Upper lobe of right lung (tissue), 1 donor: ENCODE results near the gene LIN7B. TPM values are rescaled to one million over a fixed set of nuclear protein-coding genes. Genes with fewer than 3 reads are reported as not detected.

Source experiments
- ATAC-seq: fragments of 200-7000 bp; cut with Tn5 transposase; one replicate; pipeline ENCODE4 v1.9.1; 2020; ENCODE audit warnings: mild to moderate bottlenecking, moderate library complexity
- DNase-seq: peaks from one replicate; pipeline ENCODE4 v3.0.0-alpha.2; 2020
- H3K27ac ChIP-seq: fragments of 200-600 bp; one replicate; pipeline ENCODE4 v1.8.0; 2022
- H3K27me3 ChIP-seq: fragments of 200-600 bp; one replicate; pipeline ENCODE4 v1.8.0; 2022; ENCODE audit warnings: mild to moderate bottlenecking
- H3K36me3 ChIP-seq: fragments of 200-600 bp; one replicate; pipeline ENCODE4 v1.8.0; 2022
- H3K4me1 ChIP-seq: fragments of 200-600 bp; one replicate; pipeline ENCODE4 v1.8.0; 2022
- H3K4me3 ChIP-seq: fragments of 200-600 bp; one replicate; pipeline ENCODE4 v1.8.0; 2022; ENCODE audit warnings: mild to moderate bottlenecking
- H3K9me3 ChIP-seq: fragments of 200-600 bp; one replicate; pipeline ENCODE4 v1.8.0; 2022
- intact Hi-C: fragments of 100-400 bp; cut with DNase I; formaldehyde crosslinking; loops from one replicate; pipeline ENCODE4 v1.11.0; 2022
- total RNA-seq: library from RNA; stranded (reverse); fragmentation: NEBNext Ultra II Directional; extraction: Animal tissue kit (Norgen Biotek cat#: 25700); gene quantifications from one replicate; pipeline ENCODE4 v1.2.1, GENCODE V29; 2021
- TF ChIP-seq, protein P1 (sequence below): fragments of 200-600 bp; IDR thresholded peaks from one replicate; pipeline ENCODE4 v1.8.0; 2022; ENCODE audit warnings: antibody characterized with exemption
- donor health status: DM: no; HTN: yes; CAD: no; lungs with severe emphysema.

LIN7B gene
- total RNA-seq, 1 donor from 2014 or later: 12.2 TPM

DNA sequence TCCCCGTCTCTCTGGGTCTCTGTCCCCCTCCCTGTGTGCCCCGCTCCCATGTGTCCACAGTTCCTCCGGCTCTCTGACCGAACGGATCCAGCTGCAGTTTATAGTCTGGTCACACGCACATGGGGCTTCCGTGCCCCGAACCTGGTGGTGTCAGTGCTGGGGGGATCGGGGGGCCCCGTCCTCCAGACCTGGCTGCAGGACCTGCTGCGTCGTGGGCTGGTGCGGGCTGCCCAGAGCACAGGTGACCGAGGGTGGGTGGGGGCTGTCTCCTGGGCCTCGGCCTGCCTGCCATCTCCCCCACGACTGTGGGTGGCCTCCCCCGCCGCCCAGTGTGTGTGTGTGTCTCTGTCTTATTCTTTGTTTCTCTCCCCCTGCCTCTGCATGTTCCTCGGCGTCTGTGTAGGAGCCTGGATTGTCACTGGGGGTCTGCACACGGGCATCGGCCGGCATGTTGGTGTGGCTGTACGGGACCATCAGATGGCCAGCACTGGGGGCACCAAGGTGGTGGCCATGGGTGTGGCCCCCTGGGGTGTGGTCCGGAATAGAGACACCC, 53.8 kb downstream of the LIN7B start:
- DNase-seq: no peak

More for the DNA sequence above, 53.8 kb downstream of the LIN7B start:
- intact Hi-C loops: no loop called here
- no peaks in the 10 kb centered on the region for H3K27me3 ChIP-seq
- TF ChIP-seq, protein P1, sequence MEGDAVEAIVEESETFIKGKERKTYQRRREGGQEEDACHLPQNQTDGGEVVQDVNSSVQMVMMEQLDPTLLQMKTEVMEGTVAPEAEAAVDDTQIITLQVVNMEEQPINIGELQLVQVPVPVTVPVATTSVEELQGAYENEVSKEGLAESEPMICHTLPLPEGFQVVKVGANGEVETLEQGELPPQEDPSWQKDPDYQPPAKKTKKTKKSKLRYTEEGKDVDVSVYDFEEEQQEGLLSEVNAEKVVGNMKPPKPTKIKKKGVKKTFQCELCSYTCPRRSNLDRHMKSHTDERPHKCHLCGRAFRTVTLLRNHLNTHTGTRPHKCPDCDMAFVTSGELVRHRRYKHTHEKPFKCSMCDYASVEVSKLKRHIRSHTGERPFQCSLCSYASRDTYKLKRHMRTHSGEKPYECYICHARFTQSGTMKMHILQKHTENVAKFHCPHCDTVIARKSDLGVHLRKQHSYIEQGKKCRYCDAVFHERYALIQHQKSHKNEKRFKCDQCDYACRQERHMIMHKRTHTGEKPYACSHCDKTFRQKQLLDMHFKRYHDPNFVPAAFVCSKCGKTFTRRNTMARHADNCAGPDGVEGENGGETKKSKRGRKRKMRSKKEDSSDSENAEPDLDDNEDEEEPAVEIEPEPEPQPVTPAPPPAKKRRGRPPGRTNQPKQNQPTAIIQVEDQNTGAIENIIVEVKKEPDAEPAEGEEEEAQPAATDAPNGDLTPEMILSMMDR: no peak
- no peaks in the 10 kb centered on the region for H3K9me3 ChIP-seq
- H3K36me3 ChIP-seq: peaks cover 42% of the 10 kb centered on the region
- peaks cover 14% of the 10 kb centered on the region for H3K4me1 ChIP-seq
- no peak overlapping the region for H3K27ac ChIP-seq
- no peak overlapping the region for H3K4me3 ChIP-seq
- ATAC-seq: no peak

Other genes with a start within 250 kb of the LIN7B start
- gene PLEKHA4, start 245.8 kb upstream of the LIN7B start, total RNA-seq: 16.0 TPM
- gene PPP1R15A, start 241.9 kb upstream of the LIN7B start, total RNA-seq: 80.9 TPM
- gene TULP2, start 215.6 kb upstream of the LIN7B start, total RNA-seq: not detected
- gene NUCB1, start 214.1 kb upstream of the LIN7B start, total RNA-seq: 287 TPM
- gene DHDH, start 180.7 kb upstream of the LIN7B start, total RNA-seq: 3.0 TPM
- gene BAX, start 159.5 kb upstream of the LIN7B start, total RNA-seq: 127 TPM
- 7,346 TPM for gene FTL, start 149.1 kb upstream of the LIN7B start, total RNA-seq
- gene GYS1, start 121.1 kb upstream of the LIN7B start, total RNA-seq: 35.1 TPM
- gene RUVBL2, start 120.5 kb upstream of the LIN7B start, total RNA-seq: 37.6 TPM
- not detected for gene LHB, start 97.3 kb upstream of the LIN7B start, total RNA-seq
- not detected for gene CGB3, start 90.0 kb upstream of the LIN7B start, total RNA-seq
- gene CGB2, start 82.5 kb upstream of the LIN7B start, total RNA-seq: not detected
- not detected for gene CGB1, start 77.5 kb upstream of the LIN7B start, total RNA-seq
- not detected for gene CGB5, start 70.5 kb upstream of the LIN7B start, total RNA-seq
- gene CGB8, start 65.3 kb upstream of the LIN7B start, total RNA-seq: not detected
- 0.43 TPM for gene CGB7, start 56.6 kb upstream of the LIN7B start, total RNA-seq
- gene NTF4, start 49.6 kb upstream of the LIN7B start, total RNA-seq: 2.7 TPM
- gene KCNA7, start 41.7 kb upstream of the LIN7B start, total RNA-seq: not detected
- gene SNRNP70, start 28.9 kb upstream of the LIN7B start, total RNA-seq: 179 TPM
- 1.5 TPM for gene C19orf73, start 4.8 kb downstream of the LIN7B start, total RNA-seq
- gene PPFIA3, start 5.2 kb downstream of the LIN7B start, total RNA-seq: 10.7 TPM
- gene HRC, start 41.0 kb downstream of the LIN7B start, total RNA-seq: 2.2 TPM
- 44.3 TPM for gene TRPM4, start 43.4 kb downstream of the LIN7B start, total RNA-seq
- 4.5 TPM for gene SLC6A16, start 210.8 kb downstream of the LIN7B start, total RNA-seq
- 101 TPM for gene CD37, start 221.0 kb downstream of the LIN7B start, total RNA-seq
- gene TEAD2, start 248.0 kb downstream of the LIN7B start, total RNA-seq: 36.4 TPM
- gene DKKL1, start 249.5 kb downstream of the LIN7B start, total RNA-seq: not detected